DMS153 (cell line): ENCODE measurements around the gene RAB9A.
"Not testable (repeated sequence)": the region's sequence is repeated elsewhere in the genome, so short reads cannot be mapped to it uniquely, and the experiment has no call there.

Source experiments
- DNase-seq: peaks from one replicate; lab custom pipeline; 2025; lab: John Stamatoyannopoulos, UW

RAB9A gene

GRCh38 chrX:13669755-13670154 is 19.2 kb upstream of the RAB9A start:
- not testable (repeated sequence) for DNase-seq

- no peak for DNase-seq
These were observed 18.7 kb upstream of the RAB9A start for GRCh38 chrX:13670197-13670596.

- no peak for DNase-seq
These were observed 15.9 kb upstream of the RAB9A start for GRCh38 chrX:13673016-13673415.

GRCh38 chrX:13676885-13677284 is 12.0 kb upstream of the RAB9A start:
- no peak for DNase-seq

- not testable (repeated sequence) for DNase-seq
These were observed 9.2 kb upstream of the RAB9A start for GRCh38 chrX:13679700-13680099.

- no peak for DNase-seq
These were observed 7.3 kb upstream of the RAB9A start for GRCh38 chrX:13681595-13681994.

- no peak for DNase-seq
These were observed 4.6 kb upstream of the RAB9A start for GRCh38 chrX:13684361-13684760.

GRCh38 chrX:13685126-13685763 is 3.7 kb upstream of the RAB9A start:
- no peak for DNase-seq

- no peak for DNase-seq
These were observed 1.7 kb upstream of the RAB9A start for GRCh38 chrX:13687203-13687602.

GRCh38 chrX:13688384-13688957 is 457 bp upstream of the RAB9A start:
- no peak for DNase-seq

GRCh38 chrX:13689741-13690211 is 848 bp downstream of the RAB9A start:
- no peak for DNase-seq

GRCh38 chrX:13690836-13691235 is 1.9 kb downstream of the RAB9A start:
- DNase-seq, result no peak

- no peak for DNase-seq
These were observed 3.0 kb downstream of the RAB9A start for GRCh38 chrX:13691841-13692371.

- no peak for DNase-seq
These were observed 3.9 kb downstream of the RAB9A start for GRCh38 chrX:13692771-13693231.

GRCh38 chrX:13693341-13693961 is 4.5 kb downstream of the RAB9A start:
- DNase-seq, result no peak

- no peak for DNase-seq
These were observed 5.4 kb downstream of the RAB9A start for GRCh38 chrX:13694359-13694758.

- DNase-seq, result no peak
These were observed 6.1 kb downstream of the RAB9A start for GRCh38 chrX:13694983-13695382.

- no peak for DNase-seq
These were observed 6.7 kb downstream of the RAB9A start for GRCh38 chrX:13695601-13696115.

GRCh38 chrX:13697455-13697854 is 8.5 kb downstream of the RAB9A start:
- DNase-seq, result no peak

- DNase-seq, result no peak
These were observed 9.0 kb downstream of the RAB9A start for GRCh38 chrX:13697976-13698375.

- no peak for DNase-seq
These were observed 9.5 kb downstream of the RAB9A start for GRCh38 chrX:13698432-13698831.

GRCh38 chrX:13699183-13699826 is 10.4 kb downstream of the RAB9A start:
- no peak for DNase-seq
